Type B pancreatic cell (in vitro differentiated cells): ENCODE data around the gene PARD3. TPM values are rescaled to one million over a fixed set of nuclear protein-coding genes. Genes with fewer than 3 reads are reported as not detected.

ENCODE experiments used
- DNase-seq: peaks from one replicate; pipeline ENCODE4 v3.0.0; 2021; ENCODE audit warnings: mixed read lengths; ENCODE audit not compliant: unreplicated experiment; ENCODE audit errors: extremely low spot score
- H3K27ac Mint-ChIP-seq: 2 replicates; pipeline ENCODE4 v1.8.0; 2021; ENCODE audit warnings: mild to moderate bottlenecking, mixed read lengths
- H3K27me3 Mint-ChIP-seq: 2 replicates; pipeline ENCODE4 v1.8.0; 2021; ENCODE audit warnings: mixed read lengths
- H3K36me3 Mint-ChIP-seq: 2 replicates; pipeline ENCODE4 v1.8.0; 2021; ENCODE audit warnings: mixed read lengths
- H3K4me1 Mint-ChIP-seq: one replicate; pipeline ENCODE4 v1.8.0; 2021; ENCODE audit warnings: mixed read lengths; ENCODE audit not compliant: unreplicated experiment
- H3K4me3 Mint-ChIP-seq: 2 replicates; pipeline ENCODE4 v1.8.0; 2021; ENCODE audit warnings: mild to moderate bottlenecking, mixed read lengths
- H3K9me3 Mint-ChIP-seq: 2 replicates; pipeline ENCODE4 v1.8.0; 2021; ENCODE audit warnings: mixed read lengths
- CTCF ChIP-seq: fragments of 200-600 bp; sonication (generic); conservative IDR thresholded peaks from 2 replicates; pipeline ENCODE4 v1.5.0; 2021; ENCODE audit warnings: antibody characterized with exemption, mild to moderate bottlenecking
- total RNA-seq: library from RNA; stranded (reverse); gene quantifications from 2 replicates; pipeline ENCODE4 v1.2.1, GENCODE V29; 2021; ENCODE audit warnings: low replicate concordance

The PARD3 gene
- total RNA-seq, 1 donor from 2014 or later: 52.3 TPM

DNA sequence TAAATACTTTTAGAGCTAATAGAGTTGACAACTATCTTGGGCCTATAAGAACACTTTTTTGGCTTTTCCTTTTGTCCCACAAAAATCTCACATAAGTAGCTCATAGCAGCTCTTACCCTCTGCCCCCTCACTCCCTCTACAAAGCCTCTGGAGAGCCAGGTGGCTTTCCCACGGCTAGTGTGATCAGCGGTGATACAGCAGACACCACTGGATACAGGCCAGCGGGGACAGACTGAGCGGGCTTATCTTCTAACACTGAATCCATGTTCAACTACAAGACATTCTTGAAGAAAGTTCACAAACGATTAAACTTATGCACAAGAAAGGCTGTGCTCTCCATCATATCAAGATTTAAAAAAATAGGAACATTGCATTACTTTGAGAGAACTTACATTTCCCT, 377.2 kb downstream of the PARD3 start:
- no peak for TF ChIP-seq CTCF
- no peak overlapping the region for H3K27ac Mint-ChIP-seq
- H3K4me1 Mint-ChIP-seq: peaks cover 17% of the 10 kb centered on the region
- H3K27me3 Mint-ChIP-seq: no peaks in the 10 kb centered on the region
- peaks cover 11% of the 10 kb centered on the region for H3K36me3 Mint-ChIP-seq
- DNase-seq: no peak
- no peak overlapping the region for H3K4me3 Mint-ChIP-seq
- H3K9me3 Mint-ChIP-seq: no peaks in the 10 kb centered on the region

DNA sequence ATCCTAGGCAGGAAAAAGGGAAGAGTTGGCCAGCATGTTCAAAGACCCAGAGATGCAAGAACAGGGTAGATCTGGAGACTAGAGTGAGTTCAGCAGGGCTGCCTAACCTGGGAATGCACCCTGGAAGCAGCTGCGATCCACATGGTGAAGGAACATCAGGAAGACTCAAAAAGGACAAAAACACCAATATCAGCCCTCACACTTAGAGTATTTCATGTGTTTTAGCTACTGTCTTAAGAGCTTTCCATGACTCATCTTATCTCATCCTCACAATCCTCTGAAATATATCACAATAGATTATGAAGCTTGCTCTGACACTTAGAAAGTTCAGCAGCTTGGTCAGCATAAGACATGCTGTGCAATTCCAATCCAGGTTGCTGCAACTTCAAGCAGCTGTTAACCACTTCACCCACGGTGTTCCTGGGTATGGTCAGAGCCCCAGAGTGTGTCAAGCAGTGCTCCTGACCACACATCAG, 380.9 kb downstream of the PARD3 start:
- TF ChIP-seq CTCF: no peak
- Mint-ChIP-seq H3K4me3 (no peak overlapping the region), H3K27me3 (no peaks in the 10 kb centered on the region), H3K27ac (peak overlapping the region; percentile 1), H3K36me3 (peaks cover 10% of the 10 kb centered on the region), H3K4me1 (peaks cover 30% of the 10 kb centered on the region), H3K9me3 (peaks cover 3% of the 10 kb centered on the region)
- no peak for DNase-seq

- Mint-ChIP-seq H3K27me3 (no peaks in the 10 kb centered on the region), H3K36me3 (peaks cover 6% of the 10 kb centered on the region), H3K9me3 (peaks cover 3% of the 10 kb centered on the region), H3K4me3 (no peak overlapping the region), H3K27ac (peak overlapping the region; percentile 1), H3K4me1 (peaks cover 30% of the 10 kb centered on the region)
- no peak for DNase-seq
- no peak for TF ChIP-seq CTCF
These were observed 381.6 kb downstream of the PARD3 start for GRCh38 chr10:34433241-34434076.

GRCh38 chr10:34432589-34432988, 382.5 kb downstream of the PARD3 start:
- H3K4me3 Mint-ChIP-seq: no peak overlapping the region
- H3K27me3 Mint-ChIP-seq: no peaks in the 10 kb centered on the region
- peaks cover 3% of the 10 kb centered on the region for H3K9me3 Mint-ChIP-seq
- peaks cover 36% of the 10 kb centered on the region for H3K4me1 Mint-ChIP-seq
- H3K36me3 Mint-ChIP-seq: peaks cover 7% of the 10 kb centered on the region
- no peak for DNase-seq
- TF ChIP-seq CTCF: no peak
- no peak overlapping the region for H3K27ac Mint-ChIP-seq

DNA sequence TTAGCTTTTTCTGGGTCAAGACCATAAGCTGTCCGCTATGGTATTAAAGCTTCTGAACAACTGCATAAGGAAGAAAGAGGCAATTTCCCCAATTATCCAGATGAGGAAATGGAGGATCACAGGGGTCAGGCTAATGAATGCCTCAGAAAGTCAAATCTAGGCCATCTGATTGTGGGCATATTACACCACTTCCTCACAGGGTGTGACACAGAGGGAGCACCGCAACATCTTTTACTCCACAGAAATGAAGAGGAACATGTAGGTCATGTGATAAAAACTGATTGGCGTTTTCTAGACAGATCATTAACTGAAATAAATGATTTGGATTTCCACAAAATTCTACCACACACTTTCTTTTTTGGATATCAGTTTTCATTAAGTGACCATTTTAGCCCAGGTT, 384.4 kb downstream of the PARD3 start:
- Mint-ChIP-seq H3K4me3 (no peak overlapping the region), H3K9me3 (peaks cover 3% of the 10 kb centered on the region), H3K27ac (peak overlapping the region; percentile 26), H3K36me3 (peaks cover 7% of the 10 kb centered on the region), H3K27me3 (no peaks in the 10 kb centered on the region), H3K4me1 (peaks cover 49% of the 10 kb centered on the region)
- DNase-seq: no peak
- no peak for TF ChIP-seq CTCF
